Thymus (tissue), 11 donors: ENCODE data around the gene ZNF530. TPM values are rescaled to one million over a fixed set of nuclear protein-coding genes. Genes with fewer than 3 reads are reported as not detected.

Experiments
- DNase-seq, 9 donors: peaks; one replicate each; pipeline ENCODE4 v3.0.0-alpha.2; 2013; ENCODE audit warnings: low spot score in 9 of 9, low read depth in 6 of 9, missing footprints in 1 of 9
- H3K27ac ChIP-seq, 2 donors: one replicate each; pipeline ENCODE4 v1.5.1; 2013; ENCODE audit warnings: control low read depth in 1 of 2, low read depth in 1 of 2, low read length in 1 of 2, mild to moderate bottlenecking in 1 of 2, moderate library complexity in 1 of 2
- H3K27me3 ChIP-seq, 2 donors: one replicate each; pipeline ENCODE4 v1.5.1; 2013; ENCODE audit warnings: low read length in 1 of 2; ENCODE audit not compliant: control insufficient read depth in 2 of 2, insufficient read depth in 1 of 2
- H3K36me3 ChIP-seq, 2 donors: one replicate each; pipeline ENCODE4 v1.5.1; 2013; ENCODE audit warnings: low read length in 1 of 2, mild to moderate bottlenecking in 1 of 2, moderate library complexity in 1 of 2; ENCODE audit not compliant: control insufficient read depth in 2 of 2, insufficient read depth in 2 of 2
- H3K4me1 ChIP-seq, 2 donors: one replicate each; pipeline ENCODE4 v1.5.1; 2013; ENCODE audit warnings: low read length in 2 of 2; ENCODE audit not compliant: control insufficient read depth in 2 of 2, insufficient read depth in 2 of 2
- H3K4me3 ChIP-seq, 2 donors: one replicate each; pipeline ENCODE4 v1.5.1; 2013; ENCODE audit warnings: low read length in 2 of 2, control low read depth in 1 of 2, mild to moderate bottlenecking in 1 of 2
- H3K9me3 ChIP-seq, 2 donors: one replicate each; pipeline ENCODE4 v1.5.1; 2013; ENCODE audit warnings: low read length in 1 of 2, mild to moderate bottlenecking in 1 of 2; ENCODE audit not compliant: control insufficient read depth in 2 of 2, insufficient read depth in 1 of 2
- WGBS: extraction: QIAGEN DNeasy Blood & Tissue Kit; methylation state at CpG from one replicate; pipeline ENCODE4 v1.1.7; 2013; 5-methylcytosine and 5-hydroxymethylcytosine counted together
- polyA plus RNA-seq: library from polyadenylated mRNA; stranded (reverse); fragments of 200-250 nt; gene quantifications from one replicate; pipeline ENCODE4 v1.2.3, GENCODE V29; 2013
- total RNA-seq: library from RNA; stranded (reverse); fragments of 120-200 nt; gene quantifications from one replicate; pipeline ENCODE4 v1.2.4, GENCODE V29; 2013
- donor health status: healthy.

The ZNF530 gene
- total and polyA plus RNA-seq, 2 donors = 3.9 to 6.2 TPM

DNA sequence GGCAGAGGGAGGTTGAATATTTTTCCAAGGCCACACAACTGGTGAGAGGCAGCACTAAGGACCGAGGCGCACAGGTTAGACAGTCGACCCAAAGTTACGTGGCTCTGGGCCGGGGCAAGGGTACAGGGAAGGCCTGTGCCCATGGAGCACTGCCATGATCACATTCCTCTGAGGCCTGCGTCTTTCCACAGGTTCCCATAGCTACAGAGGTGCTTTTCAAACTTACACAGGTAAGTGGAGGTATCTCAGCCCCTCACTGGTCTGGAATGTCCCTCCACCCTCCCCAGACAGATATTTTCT lies 34.1 kb downstream of the ZNF530 start:
- Histone ChIP-seq H3K9me3 (peaks cover 2 to 7% of the 10 kb centered on the region in 2 donors), H3K4me1 (peaks cover 9% of the 10 kb centered on the region in 2 donors), H3K36me3 (peaks cover 5 to 15% of the 10 kb centered on the region in 2 donors), H3K27ac (no peak overlapping the region), H3K27me3 (no peaks in the 10 kb centered on the region), H3K4me3 (peak overlapping the region; percentile 82 to 96)
- DNase-seq = no peak
- WGBS = 88% methylated on average over 6 of the region's 6 CpGs

- Histone ChIP-seq H3K4me1 (peaks cover 9% of the 10 kb centered on the region in 2 donors), H3K4me3 (no peak overlapping the region), H3K9me3 (peaks cover 14 to 25% of the 10 kb centered on the region in 2 donors), H3K27ac (no peak overlapping the region), H3K27me3 (no peaks in the 10 kb centered on the region), H3K36me3 (peaks cover 38 to 46% of the 10 kb centered on the region in 2 donors)
- 99% methylated on average over 4 of the region's 4 CpGs for WGBS
- no peak for DNase-seq
These were observed 37.7 kb downstream of the ZNF530 start for GRCh38 chr19:57637379-57637778.

DNA sequence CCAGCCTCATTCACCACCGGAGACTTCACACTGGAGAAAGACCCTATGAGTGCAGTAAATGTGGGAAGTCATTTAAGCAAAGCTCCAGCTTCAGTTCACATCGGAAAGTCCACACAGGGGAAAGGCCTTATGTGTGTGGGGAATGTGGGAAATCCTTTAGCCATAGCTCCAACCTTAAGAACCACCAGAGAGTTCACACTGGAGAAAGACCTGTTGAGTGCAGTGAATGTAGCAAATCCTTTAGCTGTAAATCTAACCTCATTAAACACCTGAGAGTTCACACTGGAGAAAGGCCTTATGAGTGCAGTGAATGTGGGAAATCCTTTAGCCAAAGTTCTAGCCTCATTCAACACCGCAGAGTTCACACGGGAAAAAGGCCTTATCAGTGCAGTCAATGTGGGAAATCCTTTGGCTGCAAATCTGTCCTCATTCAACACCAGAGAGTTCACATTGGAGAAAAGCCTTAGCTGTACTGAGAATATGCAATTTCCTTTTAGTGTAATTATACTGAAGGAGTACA lies 42.1 kb downstream of the ZNF530 start:
- Histone ChIP-seq H3K27ac (no peak overlapping the region), H3K4me3 (no peak overlapping the region), H3K36me3 (peaks cover 34 to 39% of the 10 kb centered on the region in 2 donors), H3K27me3 (no peaks in the 10 kb centered on the region), H3K9me3 (peaks cover 14 to 27% of the 10 kb centered on the region in 2 donors), H3K4me1 (no peaks in the 10 kb centered on the region)
- no peak for DNase-seq
- 98% methylated on average over 4 of the region's 4 CpGs for WGBS

GRCh38 chr19:57642396-57643046 lies 42.8 kb downstream of the ZNF530 start:
- Histone ChIP-seq H3K27me3 (no peaks in the 10 kb centered on the region), H3K9me3 (peaks cover 11 to 25% of the 10 kb centered on the region in 2 donors), H3K4me1 (no peaks in the 10 kb centered on the region), H3K4me3 (no peak overlapping the region), H3K36me3 (peaks cover 34 to 36% of the 10 kb centered on the region in 2 donors), H3K27ac (no peak overlapping the region)
- 93% methylated on average over 4 of the region's 4 CpGs for WGBS
- no peak for DNase-seq

DNA sequence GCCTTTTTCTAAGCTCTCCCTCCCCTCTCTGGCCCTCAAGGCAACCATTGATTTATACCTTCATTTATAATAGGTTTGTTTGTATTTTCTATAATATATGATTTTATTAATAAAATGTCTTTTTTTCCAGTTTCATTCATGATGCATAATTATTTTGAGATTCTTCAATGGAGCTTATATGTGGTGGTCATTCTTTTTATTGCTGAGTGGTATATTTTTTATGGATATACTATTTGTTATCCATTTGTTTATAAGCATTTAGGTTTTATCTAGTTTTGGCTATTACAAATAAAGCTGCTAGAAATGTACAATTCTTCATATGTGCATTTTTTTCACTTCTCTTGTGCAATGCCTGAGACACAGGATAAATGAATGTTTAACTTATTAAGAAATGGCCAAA lies 44.0 kb downstream of the ZNF530 start:
- no peaks in the 10 kb centered on the region for H3K4me1 ChIP-seq
- no peak overlapping the region for H3K27ac ChIP-seq
- H3K9me3 ChIP-seq = peaks cover 7 to 25% of the 10 kb centered on the region in 2 donors
- no peak overlapping the region for H3K4me3 ChIP-seq
- peaks cover 34 to 36% of the 10 kb centered on the region in 2 donors for H3K36me3 ChIP-seq
- H3K27me3 ChIP-seq = no peaks in the 10 kb centered on the region
- DNase-seq = no peak

DNA sequence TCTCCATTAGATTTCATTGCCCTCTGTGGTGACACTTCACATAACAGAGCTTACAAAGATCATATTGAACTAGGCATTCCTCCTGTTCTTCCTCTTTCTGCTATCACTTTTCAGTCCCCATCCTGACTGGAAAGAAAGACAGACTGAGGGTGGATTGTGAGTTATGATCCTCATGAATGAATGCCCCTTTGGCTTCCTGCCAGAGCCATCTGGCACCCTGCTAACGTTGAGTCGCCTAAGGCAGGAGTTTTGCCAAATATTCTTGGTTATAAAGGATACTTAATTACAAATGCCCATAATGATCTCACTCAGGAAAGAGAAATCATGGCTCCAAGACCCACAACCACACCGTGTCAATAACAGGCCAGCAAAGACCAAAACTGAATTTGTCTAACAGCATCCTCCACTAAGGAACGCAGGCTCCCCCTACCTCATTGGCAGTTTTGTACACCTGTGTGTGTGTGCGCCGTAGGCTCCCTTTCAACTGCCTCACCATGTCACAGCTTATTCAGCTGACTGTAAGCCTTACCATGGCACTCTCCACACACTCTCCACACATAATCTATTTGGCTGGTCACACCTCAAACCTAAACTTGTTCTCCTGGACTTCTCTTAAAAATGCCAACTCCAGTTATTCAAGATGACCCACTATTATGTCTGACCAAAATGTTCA lies 48.8 kb downstream of the ZNF530 start:
- H3K36me3 ChIP-seq = no peaks in the 10 kb centered on the region
- no peak overlapping the region for H3K27ac ChIP-seq
- H3K4me3 ChIP-seq = no peak overlapping the region
- WGBS = 80% methylated on average over 6 of the region's 6 CpGs
- H3K9me3 ChIP-seq = peaks cover 0 to 15% of the 10 kb centered on the region in 2 donors
- H3K4me1 ChIP-seq = peaks cover 0 to 2% of the 10 kb centered on the region in 2 donors
- DNase-seq = no peak
- H3K27me3 ChIP-seq = no peaks in the 10 kb centered on the region

GRCh38 chr19:57651654-57651996 lies 51.9 kb downstream of the ZNF530 start:
- 71% methylated on average over 6 of the region's 6 CpGs for WGBS
- Histone ChIP-seq H3K27me3 (no peaks in the 10 kb centered on the region), H3K9me3 (peaks cover 0 to 18% of the 10 kb centered on the region in 2 donors), H3K4me1 (peaks cover 0 to 2% of the 10 kb centered on the region in 2 donors), H3K27ac (no peak overlapping the region), H3K4me3 (no peak overlapping the region), H3K36me3 (no peaks in the 10 kb centered on the region)
- DNase-seq = no peak

DNA sequence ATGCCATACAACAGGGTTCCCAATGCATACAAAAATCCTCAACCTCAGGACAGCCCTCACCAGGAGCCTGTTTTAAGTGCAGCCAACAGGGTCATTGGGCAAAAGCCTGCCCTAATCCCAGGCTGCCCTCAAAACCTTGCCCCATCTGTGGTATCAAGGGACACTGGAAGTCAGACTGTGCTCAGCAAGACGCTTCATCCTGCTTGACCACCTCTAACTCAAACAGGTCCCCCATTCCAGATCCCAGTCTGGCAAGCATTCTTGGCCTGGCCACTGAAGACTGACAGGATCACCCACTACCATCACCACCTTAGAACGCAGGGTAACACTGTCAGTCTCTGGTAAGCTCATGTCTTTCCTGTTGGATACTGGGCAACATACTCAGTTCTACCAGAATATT lies 54.0 kb downstream of the ZNF530 start:
- Histone ChIP-seq H3K4me3 (no peak overlapping the region), H3K9me3 (peaks cover 0 to 18% of the 10 kb centered on the region in 2 donors), H3K4me1 (peaks cover 0 to 2% of the 10 kb centered on the region in 2 donors), H3K36me3 (no peaks in the 10 kb centered on the region), H3K27ac (no peak overlapping the region), H3K27me3 (no peaks in the 10 kb centered on the region)
- DNase-seq = no peak
- 95% methylated on average over 2 of the region's 2 CpGs for WGBS

- H3K4me3 ChIP-seq = no peak overlapping the region
- WGBS = 54% methylated on average over 1 of the region's 1 CpG
- DNase-seq = no peak
- H3K36me3 ChIP-seq = no peaks in the 10 kb centered on the region
- no peaks in the 10 kb centered on the region for H3K27me3 ChIP-seq
- H3K4me1 ChIP-seq = peaks cover 0 to 2% of the 10 kb centered on the region in 2 donors
- H3K27ac ChIP-seq = no peak overlapping the region
- peaks cover 0 to 18% of the 10 kb centered on the region in 2 donors for H3K9me3 ChIP-seq
These were observed 55.8 kb downstream of the ZNF530 start for GRCh38 chr19:57655443-57655842.
